ENCODE measurements around the gene RAPGEF1.
"Not testable (repeated sequence)": the region's sequence is repeated elsewhere in the genome, so short reads cannot be mapped to it uniquely, and the experiment has no call there.

RAPGEF1 gene

DNA sequence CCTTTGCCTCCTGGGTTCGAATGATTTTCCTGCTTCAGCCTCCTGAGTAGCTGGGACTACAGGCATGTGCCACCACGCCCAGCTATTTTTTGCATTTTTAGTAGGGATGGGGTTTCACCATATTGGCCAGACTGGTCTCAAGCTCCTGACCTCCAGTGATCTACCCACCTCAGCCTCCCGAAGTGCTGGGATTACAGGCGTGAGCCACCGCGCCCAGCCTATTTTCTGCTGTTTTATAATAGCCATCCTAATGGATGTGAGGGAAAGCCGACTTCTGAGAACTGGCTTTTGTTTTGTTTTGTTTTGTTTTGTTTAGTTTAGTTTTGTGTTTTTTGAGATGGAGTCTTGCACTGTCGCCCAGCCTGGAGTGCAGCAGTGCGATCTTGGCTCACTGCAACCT lies 13.9 kb upstream of the RAPGEF1 start:
- not testable (repeated sequence) for DNase-seq (ENCODE audit: insufficient read length, low spot score); FAIRE-seq

DNA sequence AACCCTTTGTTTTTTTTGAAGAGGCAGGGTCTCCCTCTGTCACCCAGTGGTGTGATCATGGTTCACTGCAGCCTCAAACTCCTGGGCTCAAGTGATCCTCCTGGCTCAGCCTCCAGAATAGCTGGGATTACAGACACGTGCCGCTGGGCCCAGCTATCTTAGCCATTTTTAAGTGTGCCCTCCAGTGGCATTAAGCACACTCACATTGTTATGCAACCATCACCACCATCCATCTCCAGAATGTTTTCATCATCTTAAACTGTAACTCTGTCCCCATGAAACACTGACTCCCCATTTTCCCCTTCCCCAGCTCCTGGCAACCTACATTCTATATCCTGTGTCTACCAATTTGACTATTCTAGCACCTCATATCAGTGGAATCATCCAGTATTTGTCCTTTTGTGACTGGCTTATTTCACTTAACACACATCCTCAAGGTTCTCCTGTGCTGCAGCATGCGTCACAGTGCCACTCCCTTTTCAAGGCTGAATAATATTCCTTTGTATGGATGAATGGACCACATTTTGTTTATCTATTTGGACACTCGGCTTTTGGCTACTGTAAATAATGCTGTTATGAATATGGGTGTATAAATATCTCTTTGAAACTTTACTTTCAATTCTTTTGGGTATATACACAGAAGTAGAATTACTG lies 12.5 kb upstream of the RAPGEF1 start:
- FAIRE-seq, result no peak

GRCh38 chr9:131748411-131748955 lies 8.6 kb upstream of the RAPGEF1 start:
- DNase-seq (ENCODE audit: insufficient read length, low spot score) (no peak), FAIRE-seq (no peak)

More for the DNA sequence above, 12.5 kb upstream of the RAPGEF1 start:
- no peak for DNase-seq (ENCODE audit: insufficient read length, low spot score)

GRCh38 chr9:131747352-131747751 lies 7.5 kb upstream of the RAPGEF1 start:
- DNase-seq (ENCODE audit: insufficient read length, low spot score) (no peak), FAIRE-seq (no peak)

DNA sequence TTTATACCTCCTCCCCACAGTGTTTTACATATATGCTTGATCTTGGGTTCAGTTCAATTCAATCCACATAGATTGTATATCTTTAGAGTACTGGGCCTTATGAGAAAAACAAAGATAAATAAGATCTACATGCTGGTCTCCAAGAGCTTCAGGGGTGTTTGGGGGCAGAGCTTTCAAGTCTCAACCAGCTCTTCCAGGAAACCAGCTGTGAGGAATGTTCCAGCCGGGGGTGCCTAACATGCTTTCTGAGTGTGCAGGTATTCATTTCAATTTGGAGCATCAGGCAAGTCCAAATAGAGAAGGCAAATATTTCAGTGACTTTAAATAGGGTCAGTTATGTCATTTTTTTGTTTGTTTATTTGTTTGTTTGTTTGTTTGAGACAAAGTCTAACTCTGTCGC lies 5.7 kb upstream of the RAPGEF1 start:
- FAIRE-seq, result no peak
- DNase-seq (ENCODE audit: insufficient read length, low spot score), result no peak

- FAIRE-seq (no peak), DNase-seq (ENCODE audit: insufficient read length, low spot score) (no peak)
These were observed 4.9 kb upstream of the RAPGEF1 start for GRCh38 chr9:131744720-131745201.

- DNase-seq (ENCODE audit: insufficient read length, low spot score), result no peak
- FAIRE-seq, result no peak
These were observed 4.4 kb upstream of the RAPGEF1 start for GRCh38 chr9:131744171-131744719.

GRCh38 chr9:131743501-131743900 lies 3.6 kb upstream of the RAPGEF1 start:
- FAIRE-seq (no peak), DNase-seq (ENCODE audit: insufficient read length, low spot score) (no peak)

GRCh38 chr9:131743096-131743495 lies 3.2 kb upstream of the RAPGEF1 start:
- no peak for FAIRE-seq
- DNase-seq (ENCODE audit: insufficient read length, low spot score), result no peak

GRCh38 chr9:131740898-131741297 lies 1.0 kb upstream of the RAPGEF1 start:
- DNase-seq (ENCODE audit: insufficient read length, low spot score), result no peak
- FAIRE-seq, result no peak

- DNase-seq (ENCODE audit: insufficient read length, low spot score) (no peak), FAIRE-seq (no peak)
These were observed 530 bp downstream of the RAPGEF1 start for GRCh38 chr9:131739133-131739958.

DNA sequence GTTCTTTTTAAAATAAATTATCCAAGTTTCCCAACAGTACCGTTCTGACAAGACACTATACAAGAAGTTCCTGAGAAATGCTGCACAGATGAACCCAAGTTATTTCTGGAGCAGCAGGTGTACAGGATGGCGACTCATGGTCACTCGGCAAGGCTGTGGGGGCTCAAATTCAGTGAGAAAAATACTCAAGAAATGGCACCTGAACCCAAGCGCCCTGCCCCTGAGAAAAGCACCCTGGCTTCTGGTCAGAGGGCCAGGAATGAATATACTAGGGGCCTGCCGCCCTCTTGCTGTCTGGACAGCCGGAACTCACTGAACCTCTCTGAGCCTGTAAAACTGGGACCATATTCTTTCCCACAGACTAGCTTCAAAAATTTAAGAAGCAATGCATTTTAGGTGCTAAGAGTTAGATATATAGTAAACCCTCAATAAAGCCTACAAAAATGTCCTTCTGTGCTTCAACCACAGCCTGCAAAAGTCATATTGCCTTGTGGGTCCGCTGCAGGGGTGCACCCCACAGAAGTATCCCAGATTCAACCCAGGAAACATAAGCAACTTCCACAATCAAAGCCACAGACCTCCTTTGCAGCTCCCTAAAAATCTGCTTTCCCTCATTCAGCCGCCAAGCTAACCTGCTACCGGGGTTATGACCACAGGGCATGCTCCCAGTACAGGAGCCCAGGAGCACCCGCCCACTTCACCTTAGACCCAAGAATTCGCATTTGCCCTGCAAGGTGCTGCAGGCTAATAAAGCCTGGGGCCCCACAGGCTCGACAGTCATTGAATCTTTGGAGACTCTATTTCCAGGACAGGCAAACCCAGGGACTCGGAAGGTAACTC lies 1.4 kb downstream of the RAPGEF1 start:
- DNase-seq (ENCODE audit: insufficient read length, low spot score), result no peak
- no peak for FAIRE-seq

DNA sequence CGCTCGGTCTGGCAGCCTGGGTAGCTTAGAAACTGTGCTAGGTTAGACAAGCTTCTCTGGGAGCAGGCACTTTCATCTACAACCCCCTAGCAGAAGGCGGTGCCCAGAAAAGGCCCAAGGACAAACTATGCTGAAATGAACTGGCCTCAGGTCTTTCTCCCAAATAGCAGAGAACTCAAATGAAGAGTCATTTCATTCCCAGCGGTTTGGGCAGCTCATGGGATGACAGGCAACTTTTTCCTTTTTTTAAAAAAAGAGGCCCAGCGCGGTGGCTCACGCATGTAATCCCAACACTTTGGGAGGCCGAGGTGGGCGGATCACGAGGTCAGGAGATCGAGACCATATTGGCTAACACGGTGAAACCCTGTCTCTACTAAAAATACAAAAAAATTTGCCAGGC lies 2.5 kb downstream of the RAPGEF1 start:
- no peak for FAIRE-seq
- DNase-seq (ENCODE audit: insufficient read length, low spot score), result no peak

DNA sequence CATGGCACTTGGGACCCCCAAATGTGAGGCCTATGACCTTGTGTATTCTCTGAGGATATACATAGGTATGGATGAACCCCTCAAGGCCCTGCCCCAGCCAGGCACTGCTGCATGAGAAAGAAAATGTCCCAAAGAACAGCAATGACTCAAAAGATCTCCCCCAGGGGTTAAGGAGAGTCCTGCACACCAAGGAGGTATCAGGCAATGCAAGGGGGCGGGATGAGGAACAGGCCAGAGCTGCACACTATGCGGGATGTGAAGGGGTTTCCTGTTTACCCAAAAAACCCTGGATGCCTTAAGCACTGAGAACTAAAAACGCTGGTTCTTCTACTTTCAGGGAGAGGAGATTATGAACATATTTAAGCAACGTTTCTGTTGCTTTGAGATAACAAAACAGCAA lies 3.4 kb downstream of the RAPGEF1 start:
- DNase-seq (ENCODE audit: insufficient read length, low spot score) (no peak), FAIRE-seq (no peak)

DNA sequence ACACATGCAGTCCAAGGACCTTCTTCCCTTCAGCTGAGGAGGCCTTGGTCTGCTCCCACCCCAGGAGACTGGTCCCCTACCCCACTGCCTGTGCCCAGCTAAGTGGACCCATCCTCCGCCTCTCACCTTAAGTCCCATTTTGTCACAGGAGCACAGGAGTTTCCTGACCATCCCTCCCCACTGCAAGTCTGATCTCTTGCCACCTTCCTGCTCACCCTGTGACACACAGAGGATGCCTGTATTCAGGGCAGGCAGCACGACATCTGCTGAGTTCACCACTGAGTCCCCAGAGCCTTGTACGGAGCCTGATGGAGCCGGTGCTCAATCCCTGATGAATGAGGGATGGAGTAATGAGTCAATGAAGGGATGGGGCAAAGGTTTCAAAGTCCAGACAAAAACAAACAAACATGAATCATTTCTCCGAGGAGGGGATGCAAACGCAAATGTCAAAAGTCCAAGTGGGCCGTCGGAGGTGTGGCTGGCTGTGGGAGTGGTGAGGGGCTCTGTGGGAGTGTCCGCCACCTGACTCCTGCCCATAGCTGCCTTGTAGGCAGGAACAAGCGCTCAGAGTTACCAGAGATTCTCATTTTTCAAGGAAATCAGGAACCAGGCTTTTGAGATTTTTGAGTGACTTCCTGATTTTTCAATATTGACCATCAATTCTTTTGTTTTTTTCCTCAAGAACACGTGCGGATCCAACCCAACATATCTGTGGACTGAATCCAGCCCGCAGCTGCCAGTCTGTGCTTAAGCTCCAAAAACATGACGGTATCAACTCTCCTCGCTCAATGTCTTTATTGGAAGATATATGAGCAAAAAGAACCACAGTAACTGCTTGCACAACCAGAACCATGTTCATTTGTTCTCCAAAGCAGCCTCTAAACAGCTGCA lies 4.4 kb downstream of the RAPGEF1 start:
- no peak for DNase-seq (ENCODE audit: insufficient read length, low spot score)
- no peak for FAIRE-seq

- FAIRE-seq, result no peak
These were observed 5.1 kb downstream of the RAPGEF1 start for GRCh38 chr9:131734781-131735180.

DNA sequence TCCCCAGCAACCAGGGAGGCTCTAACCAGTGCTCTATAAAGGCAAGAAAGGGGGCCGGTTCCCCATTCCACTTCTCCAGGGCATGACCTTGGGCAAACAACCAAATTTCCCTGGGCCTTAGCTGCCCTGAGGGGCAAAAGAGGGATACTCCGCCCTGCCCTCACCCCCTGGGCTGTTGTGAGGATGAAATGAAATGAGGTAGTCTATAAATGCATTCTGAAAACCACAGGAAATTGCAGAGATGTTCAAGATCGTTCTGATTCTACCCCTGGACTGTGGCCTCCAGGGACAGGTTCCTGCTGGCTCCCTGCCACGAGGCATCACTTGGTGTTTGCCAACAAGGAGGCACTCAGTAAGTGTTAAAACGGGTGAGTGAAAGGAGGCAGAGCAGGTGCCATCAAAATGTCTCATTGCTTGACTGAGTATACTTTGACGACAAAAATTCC lies 5.7 kb downstream of the RAPGEF1 start:
- no peak for DNase-seq (ENCODE audit: insufficient read length, low spot score)

More at GRCh38 chr9:131734781-131735180, 5.1 kb downstream of the RAPGEF1 start:
- no peak for DNase-seq (ENCODE audit: insufficient read length, low spot score)

GRCh38 chr9:131733541-131734061 lies 6.3 kb downstream of the RAPGEF1 start:
- FAIRE-seq (no peak), DNase-seq (ENCODE audit: insufficient read length, low spot score) (peak; percentile 86)

More for the DNA sequence above, 5.7 kb downstream of the RAPGEF1 start:
- no peak for FAIRE-seq

DNA sequence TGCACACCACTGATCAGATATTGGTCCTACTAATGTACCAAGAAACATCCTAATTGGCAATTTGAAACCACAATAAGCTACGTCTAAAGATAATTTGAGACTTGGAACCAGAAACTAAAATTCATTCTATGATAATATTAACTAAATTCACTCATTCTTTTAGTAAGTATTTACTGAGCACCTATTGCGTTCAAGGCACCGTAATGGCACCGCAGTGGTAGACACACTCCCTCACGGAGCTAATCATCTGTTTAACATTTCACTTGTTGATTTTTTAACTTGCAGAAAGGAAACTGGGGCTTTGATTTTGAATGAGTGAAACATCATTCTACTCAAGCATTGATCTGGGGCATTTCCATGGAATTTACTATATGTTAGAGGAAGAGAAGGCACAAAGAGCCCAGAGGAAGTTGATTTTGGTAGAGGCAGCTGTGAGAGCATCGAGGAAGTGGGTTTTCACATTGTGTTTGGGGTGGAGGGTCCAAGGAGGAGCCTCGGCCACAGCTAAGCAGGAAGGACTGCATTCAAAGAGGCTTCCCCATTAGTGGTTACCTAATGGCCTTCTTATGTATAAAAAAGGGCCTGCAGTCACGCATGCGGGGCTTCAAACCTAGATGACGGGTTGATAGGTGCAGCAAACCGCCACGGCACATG lies 7.1 kb downstream of the RAPGEF1 start:
- DNase-seq (ENCODE audit: insufficient read length, low spot score) (no peak), FAIRE-seq (no peak)

Measured in HTR-8/SVneo (cell line).